Measurements from ENCODE around the gene OAS1. TPM values are rescaled to one million over a fixed set of nuclear protein-coding genes. Genes with fewer than 3 reads are reported as not detected.

The OAS1 gene
- 24.2 to 37.5 TPM (median 34.1 TPM) in 5 replicates for total RNA-seq (2022; extraction: Qiagen RNA extraction)

DNA sequence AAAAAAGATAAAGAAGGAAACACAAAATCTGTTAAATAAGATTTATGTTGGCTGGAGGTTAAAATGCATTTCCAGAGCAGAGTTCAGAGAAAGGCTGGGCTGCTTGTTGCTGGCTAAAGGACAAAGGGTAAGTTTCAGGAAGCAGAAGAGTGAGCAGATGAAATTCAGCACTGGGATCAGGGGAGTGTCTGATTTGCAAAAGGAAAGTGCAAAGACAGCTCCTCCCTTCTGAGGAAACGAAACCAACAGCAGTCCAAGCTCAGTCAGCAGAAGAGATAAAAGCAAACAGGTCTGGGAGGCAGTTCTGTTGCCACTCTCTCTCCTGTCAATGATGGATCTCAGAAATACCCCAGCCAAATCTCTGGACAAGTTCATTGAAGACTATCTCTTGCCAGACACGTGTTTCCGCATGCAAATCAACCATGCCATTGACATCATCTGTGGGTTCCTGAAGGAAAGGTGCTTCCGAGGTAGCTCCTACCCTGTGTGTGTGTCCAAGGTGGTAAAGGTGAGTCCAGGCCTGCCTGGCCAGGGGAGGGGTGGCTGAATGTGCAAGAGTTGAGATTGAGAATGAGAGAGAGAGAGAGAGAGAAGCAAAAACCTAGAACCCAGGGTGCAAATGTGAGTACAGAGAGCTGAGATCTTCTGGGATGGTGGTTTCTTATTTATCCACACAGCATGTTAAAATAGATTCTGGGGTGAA lies at the start of gene OAS1:
TSS of gene OAS1 (plus strand) at position 251 of the 703 bp plus-strand sequence. CDS start at position 329, 78 bp downstream.

DNA sequence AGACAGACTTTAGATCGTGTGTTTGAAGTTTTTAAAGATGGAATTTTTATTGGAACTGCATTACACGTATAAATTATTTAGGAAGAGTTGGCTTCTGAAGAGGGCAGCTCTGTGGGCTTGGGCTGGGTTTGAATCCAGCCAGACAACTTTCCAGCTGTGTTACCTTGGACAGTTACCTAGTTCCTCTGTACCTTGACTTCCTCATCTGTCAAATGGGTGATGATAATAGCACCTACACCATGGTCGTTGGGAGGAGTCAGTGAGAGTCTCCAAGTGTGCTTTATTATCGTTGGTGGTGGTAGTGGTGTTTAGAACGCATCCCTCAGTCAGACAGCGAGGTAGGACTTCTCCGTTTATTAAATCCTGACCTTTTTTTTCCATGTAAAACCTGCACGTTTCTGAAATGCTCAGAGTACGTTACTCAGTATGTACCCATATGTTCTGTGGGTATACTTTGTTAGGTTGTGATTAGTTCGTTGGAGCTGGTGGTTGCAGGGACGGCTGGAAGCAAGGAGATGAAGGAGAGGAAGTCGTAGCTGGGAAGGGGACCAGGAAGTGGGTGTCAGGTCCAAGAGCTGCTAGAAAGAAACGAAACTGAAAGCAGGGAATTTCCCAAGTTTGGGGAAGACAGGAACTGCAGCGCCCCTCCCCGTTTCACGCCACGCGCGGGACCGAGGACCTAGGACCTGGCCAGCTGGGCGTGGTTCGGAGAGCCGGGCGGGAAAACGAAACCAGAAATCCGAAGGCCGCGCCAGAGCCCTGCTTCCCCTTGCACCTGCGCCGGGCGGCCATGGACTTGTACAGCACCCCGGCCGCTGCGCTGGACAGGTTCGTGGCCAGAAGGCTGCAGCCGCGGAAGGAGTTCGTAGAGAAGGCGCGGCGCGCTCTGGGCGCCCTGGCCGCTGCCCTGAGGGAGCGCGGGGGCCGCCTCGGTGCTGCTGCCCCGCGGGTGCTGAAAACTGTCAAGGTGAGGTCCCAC lies 31.3 kb downstream of the OAS1 start, which contains the start of gene OAS3:
TSS of gene OAS3 (plus strand) at position 734 of the 979 bp plus-strand sequence. CDS start at position 791, 57 bp downstream.

Other genes starting within 250 kb of the OAS1 start
- gene RPH3A, start 115.2 kb upstream of the OAS1 start, total RNA-seq (2022; extraction: Qiagen RNA extraction): 0.11 to 0.26 TPM (median 0.14 TPM) in 5 replicates
- gene OAS3, start 31.5 kb downstream of the OAS1 start, total RNA-seq (2022; extraction: Qiagen RNA extraction): 19.8 to 23.5 TPM (median 22.8 TPM) in 5 replicates
- gene OAS2, start 71.6 kb downstream of the OAS1 start, total RNA-seq (2022; extraction: Qiagen RNA extraction): 0.10 to 0.39 TPM (median 0.15 TPM) in 5 replicates
- 0.26 to 0.45 TPM (median 0.36 TPM) in 5 replicates for gene DTX1, start 149.8 kb downstream of the OAS1 start, total RNA-seq (2022; extraction: Qiagen RNA extraction)
- 0.28 to 0.44 TPM (median 0.32 TPM) in 5 replicates for gene RASAL1, start 228.8 kb downstream of the OAS1 start, total RNA-seq (2022; extraction: Qiagen RNA extraction)
- 0.06 to 0.23 TPM (median 0.12 TPM) in 4 of 5 replicates, not detected in the other for gene CFAP73, start 242.8 kb downstream of the OAS1 start, total RNA-seq (2022; extraction: Qiagen RNA extraction)